ENCODE data around the gene ITCH.

GRCh38 chr20:34421766-34422466 is 58.8 kb downstream of the ITCH start:
- TF ChIP-seq, protein P1, sequence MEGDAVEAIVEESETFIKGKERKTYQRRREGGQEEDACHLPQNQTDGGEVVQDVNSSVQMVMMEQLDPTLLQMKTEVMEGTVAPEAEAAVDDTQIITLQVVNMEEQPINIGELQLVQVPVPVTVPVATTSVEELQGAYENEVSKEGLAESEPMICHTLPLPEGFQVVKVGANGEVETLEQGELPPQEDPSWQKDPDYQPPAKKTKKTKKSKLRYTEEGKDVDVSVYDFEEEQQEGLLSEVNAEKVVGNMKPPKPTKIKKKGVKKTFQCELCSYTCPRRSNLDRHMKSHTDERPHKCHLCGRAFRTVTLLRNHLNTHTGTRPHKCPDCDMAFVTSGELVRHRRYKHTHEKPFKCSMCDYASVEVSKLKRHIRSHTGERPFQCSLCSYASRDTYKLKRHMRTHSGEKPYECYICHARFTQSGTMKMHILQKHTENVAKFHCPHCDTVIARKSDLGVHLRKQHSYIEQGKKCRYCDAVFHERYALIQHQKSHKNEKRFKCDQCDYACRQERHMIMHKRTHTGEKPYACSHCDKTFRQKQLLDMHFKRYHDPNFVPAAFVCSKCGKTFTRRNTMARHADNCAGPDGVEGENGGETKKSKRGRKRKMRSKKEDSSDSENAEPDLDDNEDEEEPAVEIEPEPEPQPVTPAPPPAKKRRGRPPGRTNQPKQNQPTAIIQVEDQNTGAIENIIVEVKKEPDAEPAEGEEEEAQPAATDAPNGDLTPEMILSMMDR (IDR thresholded peaks at IDR 0.05), result no peak
- TF ChIP-seq POLR2AphosphoS5 (IDR thresholded peaks at IDR 0.05), result no peak
- no peak for TF ChIP-seq POLR2A (IDR thresholded peaks at IDR 0.05)

Measured in prostate gland (tissue), 2 donors.